ENCODE results near the gene GFOD1.

Gene GFOD1

DNA sequence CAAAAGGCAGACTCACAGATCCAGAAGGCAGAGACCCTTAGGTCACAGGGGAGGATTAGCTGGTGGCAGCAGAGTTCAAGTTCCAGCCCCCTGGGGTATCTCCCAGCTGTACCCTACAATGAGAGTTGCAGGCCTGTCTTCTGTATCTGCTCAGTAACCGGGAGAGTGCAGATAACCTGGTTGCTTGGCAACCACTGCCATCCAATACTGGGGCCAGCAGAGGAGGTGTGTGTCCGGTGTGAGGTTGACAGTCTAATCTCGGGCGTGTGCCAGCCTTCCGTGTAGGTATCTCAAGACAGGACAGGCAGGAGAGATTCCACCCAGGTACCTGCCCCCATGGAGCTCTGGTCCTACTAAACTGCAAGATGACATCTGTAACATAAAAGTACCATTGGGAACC is 102.4 kb downstream of the GFOD1 start:
- no peak for ATAC-seq
- TF ChIP-seq, protein P1, sequence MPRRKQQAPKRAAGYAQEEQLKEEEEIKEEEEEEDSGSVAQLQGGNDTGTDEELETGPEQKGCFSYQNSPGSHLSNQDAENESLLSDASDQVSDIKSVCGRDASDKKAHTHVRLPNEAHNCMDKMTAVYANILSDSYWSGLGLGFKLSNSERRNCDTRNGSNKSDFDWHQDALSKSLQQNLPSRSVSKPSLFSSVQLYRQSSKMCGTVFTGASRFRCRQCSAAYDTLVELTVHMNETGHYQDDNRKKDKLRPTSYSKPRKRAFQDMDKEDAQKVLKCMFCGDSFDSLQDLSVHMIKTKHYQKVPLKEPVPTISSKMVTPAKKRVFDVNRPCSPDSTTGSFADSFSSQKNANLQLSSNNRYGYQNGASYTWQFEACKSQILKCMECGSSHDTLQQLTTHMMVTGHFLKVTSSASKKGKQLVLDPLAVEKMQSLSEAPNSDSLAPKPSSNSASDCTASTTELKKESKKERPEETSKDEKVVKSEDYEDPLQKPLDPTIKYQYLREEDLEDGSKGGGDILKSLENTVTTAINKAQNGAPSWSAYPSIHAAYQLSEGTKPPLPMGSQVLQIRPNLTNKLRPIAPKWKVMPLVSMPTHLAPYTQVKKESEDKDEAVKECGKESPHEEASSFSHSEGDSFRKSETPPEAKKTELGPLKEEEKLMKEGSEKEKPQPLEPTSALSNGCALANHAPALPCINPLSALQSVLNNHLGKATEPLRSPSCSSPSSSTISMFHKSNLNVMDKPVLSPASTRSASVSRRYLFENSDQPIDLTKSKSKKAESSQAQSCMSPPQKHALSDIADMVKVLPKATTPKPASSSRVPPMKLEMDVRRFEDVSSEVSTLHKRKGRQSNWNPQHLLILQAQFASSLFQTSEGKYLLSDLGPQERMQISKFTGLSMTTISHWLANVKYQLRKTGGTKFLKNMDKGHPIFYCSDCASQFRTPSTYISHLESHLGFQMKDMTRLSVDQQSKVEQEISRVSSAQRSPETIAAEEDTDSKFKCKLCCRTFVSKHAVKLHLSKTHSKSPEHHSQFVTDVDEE (CRISPR knock-in tag; IDR thresholded peaks at IDR 0.05): no peak
- no peak for TF ChIP-seq ZNF70 (CRISPR knock-in tag; IDR thresholded peaks at IDR 0.05)
- TF ChIP-seq BACH2 (CRISPR knock-in tag; IDR thresholded peaks at IDR 0.05; ENCODE audit: borderline replicate concordance): no peak
- TF ChIP-seq CSDC2 (CRISPR knock-in tag; IDR thresholded peaks at IDR 0.05): no peak
- no peak for TF ChIP-seq ZC3H10 (CRISPR knock-in tag; IDR thresholded peaks at IDR 0.05)

DNA sequence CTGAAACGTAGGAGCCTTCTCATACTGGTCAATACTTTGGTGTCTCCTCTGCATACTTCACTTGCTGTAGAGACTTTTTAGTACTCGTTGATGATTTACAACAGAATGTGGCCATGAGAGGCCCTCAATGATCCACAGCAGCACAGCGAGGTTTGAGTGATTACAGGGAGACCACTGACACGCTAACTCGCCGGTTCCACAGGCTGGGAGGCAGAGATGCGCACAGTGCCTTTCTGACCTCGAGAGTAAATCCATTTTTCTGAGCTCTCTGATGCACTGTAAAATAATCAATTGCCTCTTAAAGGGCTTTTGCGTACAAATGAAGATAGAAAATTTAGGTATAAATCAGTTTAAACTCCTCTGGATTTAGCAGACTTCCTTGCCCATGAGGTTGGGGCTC is 102.9 kb downstream of the GFOD1 start:
- TF ChIP-seq ZNF8 (CRISPR knock-in tag; IDR thresholded peaks at IDR 0.05) (no peak), SNAI2 (CRISPR knock-in tag; IDR thresholded peaks at IDR 0.05) (no peak), PPARA (CRISPR knock-in tag; IDR thresholded peaks at IDR 0.05; ENCODE audit: borderline replicate concordance) (no peak), ESRRG (CRISPR knock-in tag; IDR thresholded peaks at IDR 0.05) (no peak), ZNF70 (CRISPR knock-in tag; IDR thresholded peaks at IDR 0.05) (no peak), BACH2 (CRISPR knock-in tag; IDR thresholded peaks at IDR 0.05; ENCODE audit: borderline replicate concordance) (no peak)
- ATAC-seq: no peak

DNA sequence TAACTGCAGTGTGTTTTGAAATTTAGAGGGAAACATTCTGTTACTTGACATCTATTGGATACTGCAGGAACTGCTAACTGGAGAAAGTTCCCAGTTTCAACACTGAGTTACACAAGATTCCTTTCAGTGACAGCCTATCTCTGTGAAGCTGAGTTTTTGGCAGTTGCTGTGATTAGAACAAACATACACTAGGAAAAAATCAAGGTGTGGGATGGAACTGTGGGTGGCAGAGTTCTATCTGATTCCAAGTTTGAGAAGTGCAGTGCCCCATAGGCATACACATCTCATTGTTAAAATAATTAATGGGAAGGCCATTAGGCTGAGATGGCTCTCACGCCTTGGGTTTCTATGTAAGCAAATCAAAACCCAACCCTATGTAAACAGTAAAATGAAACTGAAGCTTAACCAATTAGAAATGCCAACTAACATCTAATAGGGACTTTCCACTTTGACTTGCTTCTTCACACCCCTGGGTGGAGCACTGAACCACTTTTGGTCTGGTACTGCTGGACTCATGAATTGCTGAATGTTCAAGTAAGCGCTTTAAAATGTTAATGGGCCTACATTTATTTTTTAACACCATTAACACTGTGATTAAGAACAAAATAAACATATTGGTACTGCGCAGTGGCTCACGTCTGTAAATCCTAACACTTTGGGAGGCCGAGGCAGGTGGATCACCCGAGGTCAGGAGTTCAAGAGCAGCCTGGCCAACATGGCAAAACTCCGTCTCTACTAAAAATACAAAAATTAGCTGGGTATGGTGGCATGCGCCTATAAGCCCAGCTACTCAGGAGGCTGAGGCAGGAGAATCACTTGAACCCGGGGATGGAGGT is 103.9 kb downstream of the GFOD1 start:
- TF ChIP-seq, protein P2, sequence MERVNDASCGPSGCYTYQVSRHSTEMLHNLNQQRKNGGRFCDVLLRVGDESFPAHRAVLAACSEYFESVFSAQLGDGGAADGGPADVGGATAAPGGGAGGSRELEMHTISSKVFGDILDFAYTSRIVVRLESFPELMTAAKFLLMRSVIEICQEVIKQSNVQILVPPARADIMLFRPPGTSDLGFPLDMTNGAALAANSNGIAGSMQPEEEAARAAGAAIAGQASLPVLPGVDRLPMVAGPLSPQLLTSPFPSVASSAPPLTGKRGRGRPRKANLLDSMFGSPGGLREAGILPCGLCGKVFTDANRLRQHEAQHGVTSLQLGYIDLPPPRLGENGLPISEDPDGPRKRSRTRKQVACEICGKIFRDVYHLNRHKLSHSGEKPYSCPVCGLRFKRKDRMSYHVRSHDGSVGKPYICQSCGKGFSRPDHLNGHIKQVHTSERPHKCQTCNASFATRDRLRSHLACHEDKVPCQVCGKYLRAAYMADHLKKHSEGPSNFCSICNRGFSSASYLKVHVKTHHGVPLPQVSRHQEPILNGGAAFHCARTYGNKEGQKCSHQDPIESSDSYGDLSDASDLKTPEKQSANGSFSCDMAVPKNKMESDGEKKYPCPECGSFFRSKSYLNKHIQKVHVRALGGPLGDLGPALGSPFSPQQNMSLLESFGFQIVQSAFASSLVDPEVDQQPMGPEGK (CRISPR knock-in tag; IDR thresholded peaks at IDR 0.05; ENCODE audit: borderline replicate concordance): no peak
- TF ChIP-seq CSDC2 (CRISPR knock-in tag; IDR thresholded peaks at IDR 0.05): no peak
- no peak for TF ChIP-seq ZFP3 (CRISPR knock-in tag; IDR thresholded peaks at IDR 0.05)
- no peak for TF ChIP-seq RARB (CRISPR knock-in tag; IDR thresholded peaks at IDR 0.05)
- TF ChIP-seq, protein P3, sequence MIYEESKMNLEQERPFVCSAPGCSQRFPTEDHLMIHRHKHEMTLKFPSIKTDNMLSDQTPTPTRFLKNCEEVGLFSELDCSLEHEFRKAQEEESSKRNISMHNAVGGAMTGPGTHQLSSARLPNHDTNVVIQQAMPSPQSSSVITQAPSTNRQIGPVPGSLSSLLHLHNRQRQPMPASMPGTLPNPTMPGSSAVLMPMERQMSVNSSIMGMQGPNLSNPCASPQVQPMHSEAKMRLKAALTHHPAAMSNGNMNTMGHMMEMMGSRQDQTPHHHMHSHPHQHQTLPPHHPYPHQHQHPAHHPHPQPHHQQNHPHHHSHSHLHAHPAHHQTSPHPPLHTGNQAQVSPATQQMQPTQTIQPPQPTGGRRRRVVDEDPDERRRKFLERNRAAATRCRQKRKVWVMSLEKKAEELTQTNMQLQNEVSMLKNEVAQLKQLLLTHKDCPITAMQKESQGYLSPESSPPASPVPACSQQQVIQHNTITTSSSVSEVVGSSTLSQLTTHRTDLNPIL (CRISPR knock-in tag; IDR thresholded peaks at IDR 0.05; ENCODE audit: low read depth): no peak
- no peak for TF ChIP-seq ZFP30 (CRISPR knock-in tag; IDR thresholded peaks at IDR 0.05)
- no peak for TF ChIP-seq OSR1 (CRISPR knock-in tag; IDR thresholded peaks at IDR 0.05)
- TF ChIP-seq, protein P4, sequence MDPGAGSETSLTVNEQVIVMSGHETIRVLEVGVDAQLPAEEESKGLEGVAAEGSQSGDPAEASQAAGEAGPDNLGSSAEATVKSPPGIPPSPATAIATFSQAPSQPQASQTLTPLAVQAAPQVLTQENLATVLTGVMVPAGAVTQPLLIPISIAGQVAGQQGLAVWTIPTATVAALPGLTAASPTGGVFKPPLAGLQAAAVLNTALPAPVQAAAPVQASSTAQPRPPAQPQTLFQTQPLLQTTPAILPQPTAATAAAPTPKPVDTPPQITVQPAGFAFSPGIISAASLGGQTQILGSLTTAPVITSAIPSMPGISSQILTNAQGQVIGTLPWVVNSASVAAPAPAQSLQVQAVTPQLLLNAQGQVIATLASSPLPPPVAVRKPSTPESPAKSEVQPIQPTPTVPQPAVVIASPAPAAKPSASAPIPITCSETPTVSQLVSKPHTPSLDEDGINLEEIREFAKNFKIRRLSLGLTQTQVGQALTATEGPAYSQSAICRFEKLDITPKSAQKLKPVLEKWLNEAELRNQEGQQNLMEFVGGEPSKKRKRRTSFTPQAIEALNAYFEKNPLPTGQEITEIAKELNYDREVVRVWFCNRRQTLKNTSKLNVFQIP (CRISPR knock-in tag; IDR thresholded peaks at IDR 0.05; ENCODE audit: borderline replicate concordance, low read depth): no peak
- no peak for TF ChIP-seq SNAI2 (CRISPR knock-in tag; IDR thresholded peaks at IDR 0.05)
- TF ChIP-seq ARNTL (CRISPR knock-in tag; IDR thresholded peaks at IDR 0.05; ENCODE audit: borderline replicate concordance, low read depth): no peak
- no peak for TF ChIP-seq PPARA (CRISPR knock-in tag; IDR thresholded peaks at IDR 0.05; ENCODE audit: borderline replicate concordance)
- no peak for TF ChIP-seq ISL1 (CRISPR knock-in tag; IDR thresholded peaks at IDR 0.05)
- no peak for TF ChIP-seq ZC3H10 (CRISPR knock-in tag; IDR thresholded peaks at IDR 0.05)
- no peak for TF ChIP-seq TOX (CRISPR knock-in tag; IDR thresholded peaks at IDR 0.05; ENCODE audit: borderline replicate concordance)
- TF ChIP-seq ESRRG (CRISPR knock-in tag; IDR thresholded peaks at IDR 0.05): no peak
- no peak for TF ChIP-seq BACH2 (CRISPR knock-in tag; IDR thresholded peaks at IDR 0.05; ENCODE audit: borderline replicate concordance)
- TF ChIP-seq ZNF565 (CRISPR knock-in tag; conservative IDR thresholded peaks at IDR 0.05; ENCODE audit: low read depth): no peak
- TF ChIP-seq ZNF70 (CRISPR knock-in tag; IDR thresholded peaks at IDR 0.05): no peak
- no peak for ATAC-seq

DNA sequence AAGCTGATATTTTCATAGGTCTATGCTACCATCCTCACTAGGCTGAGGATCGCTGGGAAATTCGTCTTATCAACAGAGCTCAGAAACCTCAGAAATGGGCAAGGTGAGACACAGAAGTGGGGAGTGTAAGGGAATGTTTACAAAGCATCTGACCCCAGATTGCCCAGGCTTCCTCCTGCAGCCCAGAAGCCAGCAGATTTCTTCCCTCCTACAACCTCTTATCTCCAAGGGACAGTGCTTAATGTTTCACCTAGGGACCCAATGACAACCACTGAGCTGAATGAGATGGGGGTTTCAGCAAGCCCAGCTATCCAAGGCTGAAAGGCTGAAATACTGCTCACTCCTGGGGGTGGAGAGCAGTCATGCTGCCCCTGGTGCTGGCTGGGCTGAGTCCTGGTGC is 106.6 kb downstream of the GFOD1 start:
- no peak for ATAC-seq
- no peak for TF ChIP-seq GLIS3 (CRISPR knock-in tag; IDR thresholded peaks at IDR 0.05)
- TF ChIP-seq, protein P2 (CRISPR knock-in tag; IDR thresholded peaks at IDR 0.05; ENCODE audit: borderline replicate concordance): no peak
- TF ChIP-seq, protein P5, sequence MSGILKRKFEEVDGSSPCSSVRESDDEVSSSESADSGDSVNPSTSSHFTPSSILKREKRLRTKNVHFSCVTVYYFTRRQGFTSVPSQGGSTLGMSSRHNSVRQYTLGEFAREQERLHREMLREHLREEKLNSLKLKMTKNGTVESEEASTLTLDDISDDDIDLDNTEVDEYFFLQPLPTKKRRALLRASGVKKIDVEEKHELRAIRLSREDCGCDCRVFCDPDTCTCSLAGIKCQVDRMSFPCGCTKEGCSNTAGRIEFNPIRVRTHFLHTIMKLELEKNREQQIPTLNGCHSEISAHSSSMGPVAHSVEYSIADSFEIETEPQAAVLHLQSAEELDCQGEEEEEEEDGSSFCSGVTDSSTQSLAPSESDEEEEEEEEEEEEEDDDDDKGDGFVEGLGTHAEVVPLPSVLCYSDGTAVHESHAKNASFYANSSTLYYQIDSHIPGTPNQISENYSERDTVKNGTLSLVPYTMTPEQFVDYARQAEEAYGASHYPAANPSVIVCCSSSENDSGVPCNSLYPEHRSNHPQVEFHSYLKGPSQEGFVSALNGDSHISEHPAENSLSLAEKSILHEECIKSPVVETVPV (CRISPR knock-in tag; IDR thresholded peaks at IDR 0.05): no peak
- TF ChIP-seq ARNTL (CRISPR knock-in tag; IDR thresholded peaks at IDR 0.05; ENCODE audit: borderline replicate concordance, low read depth): no peak
- TF ChIP-seq ZNF70 (CRISPR knock-in tag; IDR thresholded peaks at IDR 0.05): no peak
- TF ChIP-seq SNAI2 (CRISPR knock-in tag; IDR thresholded peaks at IDR 0.05): no peak
- no peak for TF ChIP-seq ZNF8 (CRISPR knock-in tag; IDR thresholded peaks at IDR 0.05)
- no peak for TF ChIP-seq PPARA (CRISPR knock-in tag; IDR thresholded peaks at IDR 0.05; ENCODE audit: borderline replicate concordance)
- TF ChIP-seq CSDC2 (CRISPR knock-in tag; IDR thresholded peaks at IDR 0.05): no peak
- no peak for TF ChIP-seq TCF4 (CRISPR knock-in tag; IDR thresholded peaks at IDR 0.05; ENCODE audit: borderline replicate concordance)
- no peak for TF ChIP-seq ZFP3 (CRISPR knock-in tag; IDR thresholded peaks at IDR 0.05)
- TF ChIP-seq BACH2 (CRISPR knock-in tag; IDR thresholded peaks at IDR 0.05; ENCODE audit: borderline replicate concordance): no peak
- TF ChIP-seq ISL1 (CRISPR knock-in tag; IDR thresholded peaks at IDR 0.05): no peak
- TF ChIP-seq ZC3H10 (CRISPR knock-in tag; IDR thresholded peaks at IDR 0.05): no peak

Data from SK-N-SH treated with all-trans-retinoic acid at 6 μM for 48 hours (cell line).